Thoracic aorta (tissue), 2 donors: Measurements from ENCODE around the gene GDPD4. TPM values are rescaled to one million over a fixed set of nuclear protein-coding genes. Genes with fewer than 3 reads are reported as not detected.

Source experiments
- ATAC-seq: fragments of 150-250 bp; one replicate; pipeline ENCODE4 v1.8.0; 2017; ENCODE audit warnings: low read depth; ENCODE audit not compliant: insufficient number of reproducible peaks, low FRiP score
- DNase-seq: peaks from one replicate; pipeline ENCODE4 v3.0.0-alpha.2; 2020; ENCODE audit warnings: low spot score
- H3K27ac ChIP-seq, 2 donors: fragments of 200-600 bp; sonication (generic); 1 replicate in 1 of 2; 2 replicates in 1 of 2; pipeline ENCODE4 v1.5.1; 2016; ENCODE audit warnings: mild to moderate bottlenecking in 2 of 2, moderate library complexity in 2 of 2
- H3K27me3 ChIP-seq: fragments of 200-600 bp; sonication (generic); replicated peaks from 2 replicates; pipeline ENCODE4 v1.6.0; 2016; ENCODE audit warnings: mild to moderate bottlenecking; ENCODE audit not compliant: insufficient read depth
- H3K36me3 ChIP-seq: fragments of 200-600 bp; sonication (generic); one replicate; pipeline ENCODE4 v1.5.1; 2016
- H3K4me1 ChIP-seq, 2 donors: fragments of 200-600 bp; sonication (generic); 1 replicate in 1 of 2; 2 replicates in 1 of 2; pipeline versions ENCODE4 v1.5.1 to v1.6.0; 2016; ENCODE audit warnings: low read depth in 2 of 2, mild to moderate bottlenecking in 1 of 2; ENCODE audit not compliant: control insufficient read depth in 1 of 2
- H3K4me3 ChIP-seq: fragments of 200-600 bp; sonication (generic); 2 replicates; pipeline ENCODE4 v1.5.1; 2016; ENCODE audit warnings: mild to moderate bottlenecking
- H3K9me3 ChIP-seq: fragments of 200-600 bp; sonication (generic); 2 replicates; pipeline ENCODE4 v1.5.1; 2016
- CTCF ChIP-seq: fragments of 200-600 bp; sonication (generic); IDR thresholded peaks from one replicate; pipeline ENCODE4 v1.5.1; 2019; ENCODE audit warnings: antibody characterized with exemption
- total RNA-seq, 2 donors: library from RNA; depleted of rRNA; stranded (reverse); fragments of >200 nt; gene quantifications; one replicate each; pipeline versions ENCODE4 v1.1.0 to v1.2.3, GENCODE V29; 2016

Gene GDPD4
- total RNA-seq, 2 donors from 2014 or later = not detected

GRCh38 chr11:77332259-77332658 is 30.8 kb upstream of the GDPD4 start:
- TF ChIP-seq CTCF = no peak
- ATAC-seq = no peak
- Histone ChIP-seq H3K27ac (no peak overlapping the region), H3K36me3 (peaks cover 10% of the 10 kb centered on the region), H3K4me1 (no peaks in the 10 kb centered on the region), H3K4me3 (no peak overlapping the region), H3K9me3 (no peaks in the 10 kb centered on the region), H3K27me3 (no peaks in the 10 kb centered on the region)
- DNase-seq = no peak

GRCh38 chr11:77325159-77325558 is 23.7 kb upstream of the GDPD4 start:
- ATAC-seq (no peak), DNase-seq (no peak)
- no peak overlapping the region for H3K27ac ChIP-seq
- H3K4me1 ChIP-seq = no peaks in the 10 kb centered on the region
- H3K4me3 ChIP-seq = no peak overlapping the region
- TF ChIP-seq CTCF = no peak
- H3K36me3 ChIP-seq = peaks cover 15% of the 10 kb centered on the region
- no peaks in the 10 kb centered on the region for H3K9me3 ChIP-seq
- H3K27me3 ChIP-seq = no peaks in the 10 kb centered on the region

- H3K27ac ChIP-seq = no peak overlapping the region
- no peaks in the 10 kb centered on the region for H3K9me3 ChIP-seq
- TF ChIP-seq CTCF = no peak
- H3K4me3 ChIP-seq = no peak overlapping the region
- peaks cover 15% of the 10 kb centered on the region for H3K36me3 ChIP-seq
- ATAC-seq (no peak), DNase-seq (no peak)
- H3K4me1 ChIP-seq = no peaks in the 10 kb centered on the region
- no peaks in the 10 kb centered on the region for H3K27me3 ChIP-seq
Observed at GRCh38 chr11:77324508-77324907, 23.0 kb upstream of the GDPD4 start.

GRCh38 chr11:77322926-77323590 is 21.6 kb upstream of the GDPD4 start:
- no peak for DNase-seq

GRCh38 chr11:77322506-77322905 is 21.0 kb upstream of the GDPD4 start:
- no peak for ATAC-seq
- H3K4me3 ChIP-seq = no peak overlapping the region
- no peak for DNase-seq
- H3K9me3 ChIP-seq = no peaks in the 10 kb centered on the region
- peaks cover 15% of the 10 kb centered on the region for H3K36me3 ChIP-seq
- H3K27me3 ChIP-seq = no peaks in the 10 kb centered on the region
- TF ChIP-seq CTCF = no peak
- no peaks in the 10 kb centered on the region for H3K4me1 ChIP-seq
- H3K27ac ChIP-seq = no peak overlapping the region

More at GRCh38 chr11:77322926-77323590, 21.6 kb upstream of the GDPD4 start:
- no peak for TF ChIP-seq CTCF
- Histone ChIP-seq H3K27ac (no peak overlapping the region), H3K4me3 (no peak overlapping the region), H3K4me1 (no peaks in the 10 kb centered on the region), H3K9me3 (no peaks in the 10 kb centered on the region), H3K36me3 (peaks cover 15% of the 10 kb centered on the region), H3K27me3 (no peaks in the 10 kb centered on the region)
- no peak for ATAC-seq
